H9 (cell line): Measurements from ENCODE around the gene THSD4. TPM values are rescaled to one million over a fixed set of nuclear protein-coding genes. Genes with fewer than 3 reads are reported as not detected.

Experiments
- DNase-seq: peaks from one replicate; pipeline ENCODE4 v3.0.0-alpha.2; 2017
- H2AFZ ChIP-seq: one replicate; pipeline ENCODE4 v1.6.1; 2013; ENCODE audit warnings: mild to moderate bottlenecking, low read length, control low read depth, moderate library complexity
- H2AK5ac ChIP-seq: 2 replicates; pipeline ENCODE4 v1.6.1; 2013; ENCODE audit warnings: low read length, control low read depth, mixed read lengths; ENCODE audit not compliant: insufficient read length
- H2BK120ac ChIP-seq: one replicate; pipeline ENCODE4 v1.6.1; 2013; ENCODE audit warnings: low read depth, mild to moderate bottlenecking, low read length, control low read depth, inconsistent platforms; ENCODE audit not compliant: poor library complexity, severe bottlenecking
- H2BK12ac ChIP-seq: 2 replicates; pipeline ENCODE4 v1.6.1; 2013; ENCODE audit warnings: low read length, control low read depth, mixed read lengths, low read depth; ENCODE audit not compliant: insufficient read length
- H2BK15ac ChIP-seq: 2 replicates; pipeline ENCODE4 v1.6.1; 2013; ENCODE audit warnings: low read depth, low read length, control low read depth
- H2BK20ac ChIP-seq: one replicate; pipeline ENCODE4 v1.6.1; 2013; ENCODE audit warnings: low read depth, mild to moderate bottlenecking, low read length, control low read depth, inconsistent platforms; ENCODE audit not compliant: poor library complexity, severe bottlenecking
- H2BK5ac ChIP-seq: 2 replicates; pipeline ENCODE4 v1.6.1; 2013; ENCODE audit warnings: low read length, control low read depth, mixed read lengths; ENCODE audit not compliant: insufficient read length
- H3K14ac ChIP-seq: 2 replicates; pipeline ENCODE4 v1.6.1; 2013; ENCODE audit warnings: low read length, control low read depth; ENCODE audit not compliant: insufficient read depth
- H3K18ac ChIP-seq: 2 replicates; pipeline ENCODE4 v1.6.1; 2013; ENCODE audit warnings: low read depth, mild to moderate bottlenecking, mixed read lengths, low read length, control low read depth; ENCODE audit not compliant: insufficient read length
- H3K23ac ChIP-seq: 2 replicates; pipeline ENCODE4 v1.6.1; 2013; ENCODE audit warnings: low read length, control low read depth, mixed read lengths, low read depth; ENCODE audit not compliant: insufficient read length
- H3K23me2 ChIP-seq: 2 replicates; pipeline ENCODE4 v1.6.1; 2013; ENCODE audit warnings: low read depth, mild to moderate bottlenecking, mixed read lengths, low read length, control low read depth; ENCODE audit not compliant: insufficient read length, poor library complexity, severe bottlenecking
- H3K27ac ChIP-seq: 2 replicates; pipeline ENCODE4 v1.5.1; 2013; ENCODE audit warnings: low read length, control low read depth, mixed read lengths, low read depth; ENCODE audit not compliant: insufficient read length
- H3K27me3 ChIP-seq: 2 replicates; pipeline ENCODE4 v1.6.1; 2013; ENCODE audit warnings: low read length, control low read depth, inconsistent platforms; ENCODE audit not compliant: insufficient read depth
- H3K4ac ChIP-seq: 2 replicates; pipeline ENCODE4 v1.6.1; 2013; ENCODE audit warnings: low read depth, mild to moderate bottlenecking, control low read depth, inconsistent platforms, low read length, moderate library complexity
- H3K4me1 ChIP-seq: 2 replicates; pipeline ENCODE4 v1.6.1; 2013; ENCODE audit warnings: low read length, control low read depth, inconsistent platforms; ENCODE audit not compliant: insufficient read depth
- H3K4me2 ChIP-seq: 2 replicates; pipeline ENCODE4 v1.6.1; 2013; ENCODE audit warnings: low read length, control low read depth, mixed read lengths; ENCODE audit not compliant: insufficient read length, insufficient read depth
- H3K56ac ChIP-seq: 2 replicates; pipeline ENCODE4 v1.6.1; 2013; ENCODE audit warnings: low read depth, mild to moderate bottlenecking, mixed read lengths, low read length, control low read depth; ENCODE audit not compliant: insufficient read length
- H3K79me1 ChIP-seq: 2 replicates; pipeline ENCODE4 v1.6.1; 2013; ENCODE audit warnings: low read depth, mild to moderate bottlenecking, moderate library complexity, low read length, control low read depth, inconsistent platforms; ENCODE audit not compliant: insufficient read depth, poor library complexity, severe bottlenecking
- H3K79me2 ChIP-seq: 2 replicates; pipeline ENCODE4 v1.6.1; 2013; ENCODE audit warnings: low read length, control low read depth, inconsistent platforms; ENCODE audit not compliant: insufficient read depth
- H3K9ac ChIP-seq: 2 replicates; pipeline ENCODE4 v1.6.1; 2013; ENCODE audit warnings: low read length, control low read depth, mixed read lengths; ENCODE audit not compliant: insufficient read length; ENCODE audit errors: extremely low read depth
- H3K9me3 ChIP-seq: one replicate; pipeline ENCODE4 v1.6.1; 2013; ENCODE audit warnings: low read depth, low read length, inconsistent platforms; ENCODE audit not compliant: control insufficient read depth
- H3T11ph ChIP-seq: one replicate; pipeline ENCODE4 v1.6.1; 2013; ENCODE audit warnings: mild to moderate bottlenecking, low read length, control low read depth, inconsistent platforms
- H4K20me1 ChIP-seq: one replicate; pipeline ENCODE4 v1.6.1; 2013; ENCODE audit not compliant: control insufficient read depth, insufficient read length, insufficient read depth
- H4K5ac ChIP-seq: 2 replicates; pipeline ENCODE4 v1.6.1; 2013; ENCODE audit warnings: low read depth, mild to moderate bottlenecking, mixed read lengths, low read length, control low read depth; ENCODE audit not compliant: insufficient read length
- H4K8ac ChIP-seq: replicated peaks from 2 replicates; pipeline ENCODE4 v1.6.1; 2013; ENCODE audit warnings: low read length, control low read depth, mixed read lengths, low read depth; ENCODE audit not compliant: insufficient read length
- H4K91ac ChIP-seq: 2 replicates; pipeline ENCODE4 v1.6.1; 2013; ENCODE audit warnings: low read depth, mild to moderate bottlenecking, moderate library complexity, mixed read lengths, low read length, control low read depth; ENCODE audit not compliant: insufficient read length
- H3K27ac Mint-ChIP-seq, 3 experiments: 2 replicates in 2 of 3; 3 replicates in 1 of 3; pipeline ENCODE4 v1.8.0; 2020 to 2021; ENCODE audit warnings: mixed read lengths in 3 of 3, mild to moderate bottlenecking in 1 of 3, moderate library complexity in 1 of 3
- H3K27me3 Mint-ChIP-seq: 2 replicates; pipeline ENCODE4 v1.8.0; 2021; ENCODE audit warnings: low read depth, mild to moderate bottlenecking, moderate library complexity, mixed read lengths
- H3K36me3 Mint-ChIP-seq, 3 experiments: 2 replicates in 2 of 3; 3 replicates in 1 of 3; pipeline ENCODE4 v1.8.0; 2020 to 2021; ENCODE audit warnings: low read depth in 3 of 3, mixed read lengths in 3 of 3; ENCODE audit not compliant: insufficient read depth in 1 of 3
- H3K4me1 Mint-ChIP-seq, 2 experiments: 2 replicates each; pipeline ENCODE4 v1.8.0; 2020; ENCODE audit warnings: mixed read lengths in 2 of 2
- H3K4me3 Mint-ChIP-seq, 2 experiments: 2 replicates in 1 of 2; 3 replicates in 1 of 2; pipeline ENCODE4 v1.8.0; 2020 to 2021; ENCODE audit warnings: mild to moderate bottlenecking in 2 of 2, mixed read lengths in 2 of 2, moderate library complexity in 1 of 2
- H3K9me3 Mint-ChIP-seq, 2 experiments: 2 replicates in 1 of 2; 3 replicates in 1 of 2; pipeline ENCODE4 v1.8.0; 2020; ENCODE audit warnings: mild to moderate bottlenecking in 2 of 2, mixed read lengths in 2 of 2, moderate library complexity in 1 of 2
- CTCF ChIP-seq: fragments of 200-600 bp; sonication (generic); conservative IDR thresholded peaks from 3 replicates; pipeline ENCODE4 v1.8.0; 2021; ENCODE audit warnings: antibody characterized with exemption, mild to moderate bottlenecking
- WGBS: extraction: QIAGEN DNeasy Blood & Tissue Kit; methylation state at CpG from one replicate; pipeline ENCODE4 v1.1.7; 2013; ENCODE audit warnings: missing lambda C conversion rate, low lambda C conversion rate, mixed read lengths; ENCODE audit not compliant: insufficient read length; ENCODE audit errors: extremely low coverage; 5-methylcytosine and 5-hydroxymethylcytosine counted together
- total RNA-seq: library from RNA; stranded (reverse); gene quantifications from 2 replicates; pipeline ENCODE4 v1.2.1, GENCODE V29; 2021

The THSD4 gene
- total RNA-seq, 1 experiment from 2014 or later: 5.5 TPM

DNA sequence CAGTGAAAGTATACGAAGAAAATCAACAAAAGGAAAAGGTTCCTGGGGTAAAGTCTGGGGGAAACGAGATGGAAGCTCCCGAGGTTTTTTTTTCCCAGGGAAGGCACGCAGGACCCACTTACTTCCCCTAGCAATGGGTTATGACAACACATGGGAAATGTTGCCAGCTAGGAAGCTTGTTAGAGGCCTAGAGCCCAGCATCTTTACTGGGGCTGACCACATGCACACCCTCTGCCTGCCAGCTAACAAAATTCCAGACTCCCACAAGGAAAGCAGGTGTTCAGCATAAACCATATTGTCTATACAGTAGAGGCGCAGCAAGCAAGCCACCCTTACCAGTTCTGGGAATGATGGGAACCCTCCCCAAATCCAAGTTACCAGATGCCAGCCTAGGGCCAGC, 436.3 kb downstream of the THSD4 start:
- Histone ChIP-seq H3K23me2 (no peaks in the 10 kb centered on the region), H2BK120ac (no peak overlapping the region), H3K4ac (no peak overlapping the region), H3K79me2 (no peaks in the 10 kb centered on the region), H3K27ac (no peak overlapping the region), H2AK5ac (no peak overlapping the region), H3K23ac (no peak overlapping the region), H3K4me1 (no peaks in the 10 kb centered on the region), H3K27me3 (no peaks in the 10 kb centered on the region), H2BK15ac (no peak overlapping the region), H3K9me3 (no peaks in the 10 kb centered on the region), H4K20me1 (no peaks in the 10 kb centered on the region), H2BK5ac (no peak overlapping the region), H4K8ac (no peak overlapping the region), H3K14ac (no peak overlapping the region), H2AFZ (no peak overlapping the region), H3K9ac (no peak overlapping the region), H3K79me1 (no peaks in the 10 kb centered on the region), H3T11ph (no peak overlapping the region), H3K18ac (no peak overlapping the region), H4K5ac (no peak overlapping the region), H3K56ac (no peak overlapping the region), H2BK20ac (no peak overlapping the region), H4K91ac (no peak overlapping the region), H3K4me2 (no peak overlapping the region), H2BK12ac (no peak overlapping the region)
- H3K36me3 Mint-ChIP-seq: no peaks in the 10 kb centered on the region
- H3K4me1 Mint-ChIP-seq: peaks cover 19 to 25% of the 10 kb centered on the region in 2 experiments
- no peak for TF ChIP-seq CTCF
- DNase-seq: no peak
- H3K27me3 Mint-ChIP-seq: no peaks in the 10 kb centered on the region; the same call in 1 of the 2 replicates
- WGBS: no CpG with 5 or more reads among the region's 5 CpGs
- H3K4me3 Mint-ChIP-seq: no peak overlapping the region
- H3K27ac Mint-ChIP-seq: no peak overlapping the region
- H3K9me3 Mint-ChIP-seq: no peaks in the 10 kb centered on the region
